ENCODE results near the gene FRS2. TPM values are rescaled to one million over a fixed set of nuclear protein-coding genes. Genes with fewer than 3 reads are reported as not detected.

Gene FRS2
- total RNA-seq, 1 experiment from 2014 or later: 33.7 TPM

DNA sequence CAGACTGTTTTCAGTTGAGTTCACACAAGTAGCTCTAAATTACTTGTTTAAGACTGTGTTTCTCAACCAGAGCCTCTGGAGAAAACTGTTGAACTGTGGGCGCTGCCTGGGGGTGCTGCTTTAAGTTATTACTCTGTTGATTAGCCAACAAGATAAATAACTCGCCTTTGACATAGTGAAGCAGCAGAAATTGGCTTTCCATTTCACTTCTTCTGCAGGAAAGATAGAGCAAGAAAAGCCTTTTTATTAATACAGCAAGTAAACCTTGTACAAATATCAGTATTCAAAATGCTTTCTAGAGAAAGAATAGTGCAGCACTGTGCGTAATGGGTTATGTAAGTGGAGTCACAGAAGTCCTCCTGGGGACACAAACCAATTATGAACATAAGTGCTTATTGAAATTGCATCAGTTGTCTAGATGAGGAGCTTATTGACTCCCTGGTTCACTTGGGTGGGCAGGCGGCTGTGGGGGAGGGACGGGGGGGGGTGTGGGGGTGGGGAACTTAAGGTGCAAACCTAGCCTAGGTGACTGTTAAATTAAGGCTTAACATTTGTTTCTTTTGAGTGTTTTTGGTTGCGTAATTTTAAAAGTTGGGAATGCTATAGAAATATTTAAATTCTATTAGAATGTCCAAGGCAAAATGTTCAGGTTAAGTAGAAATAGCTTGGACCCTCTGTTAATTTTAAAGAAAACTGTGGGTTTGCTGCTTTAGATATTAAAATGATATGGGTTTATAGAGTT, 6.3 kb downstream of the FRS2 start:
- H3K9me3 Mint-ChIP-seq: no peaks in the 10 kb centered on the region
- Histone ChIP-seq H3K79me2 (ENCODE audit: insufficient read depth, low read length) (peaks cover 36% of the 10 kb centered on the region), H3K4me1 (ENCODE audit: insufficient read depth, low read length) (peaks cover 2% of the 10 kb centered on the region; the same call in 1 of the 2 replicates), H2BK12ac (ENCODE audit: insufficient read length, low read depth, low read length) (no peak overlapping the region), H2BK120ac (ENCODE audit: low read depth, low read length, poor library complexity, severe bottlenecking) (no peak overlapping the region), H3K9me3 (ENCODE audit: control insufficient read depth, low read depth, low read length) (no peaks in the 10 kb centered on the region), H3K4ac (ENCODE audit: low read depth, low read length) (no peak overlapping the region), H2BK5ac (ENCODE audit: insufficient read length, low read length) (no peak overlapping the region), H3K23ac (ENCODE audit: insufficient read length, low read depth, low read length) (no peak overlapping the region), H2AFZ (ENCODE audit: low read length) (no peak overlapping the region), H3K79me1 (ENCODE audit: insufficient read depth, low read depth, low read length, poor library complexity, severe bottlenecking) (peaks cover 4% of the 10 kb centered on the region), H3K14ac (ENCODE audit: insufficient read depth, low read length) (no peak overlapping the region), H3K27ac (ENCODE audit: insufficient read length, low read depth, low read length) (no peak overlapping the region), H2AK5ac (ENCODE audit: insufficient read length, low read length) (no peak overlapping the region), H4K20me1 (ENCODE audit: control insufficient read depth, insufficient read depth, insufficient read length) (no peaks in the 10 kb centered on the region), H3K27me3 (ENCODE audit: insufficient read depth, low read length) (no peaks in the 10 kb centered on the region), H3K18ac (ENCODE audit: insufficient read length, low read depth, low read length) (no peak overlapping the region), H3K9ac (ENCODE audit: extremely low read depth, insufficient read length, low read length) (no peak overlapping the region), H3K23me2 (ENCODE audit: insufficient read length, low read depth, low read length, poor library complexity, severe bottlenecking) (no peaks in the 10 kb centered on the region), H4K91ac (ENCODE audit: insufficient read length, low read depth, low read length) (no peak overlapping the region), H4K8ac (replicated peaks; ENCODE audit: insufficient read length, low read depth, low read length) (no peak overlapping the region), H3K56ac (ENCODE audit: insufficient read length, low read depth, low read length) (no peak overlapping the region), H2BK15ac (ENCODE audit: low read depth, low read length) (no peak overlapping the region), H3K4me2 (ENCODE audit: insufficient read depth, insufficient read length, low read length) (no peak overlapping the region), H4K5ac (ENCODE audit: insufficient read length, low read depth, low read length) (no peak overlapping the region), H3T11ph (ENCODE audit: low read length) (no peak overlapping the region), H2BK20ac (ENCODE audit: low read depth, low read length, poor library complexity, severe bottlenecking) (no peak overlapping the region)
- WGBS (ENCODE audit: extremely low coverage, insufficient read length, low lambda C conversion rate): 100% methylated on average over 1 of the region's 6 CpGs
- TF ChIP-seq, protein P1, sequence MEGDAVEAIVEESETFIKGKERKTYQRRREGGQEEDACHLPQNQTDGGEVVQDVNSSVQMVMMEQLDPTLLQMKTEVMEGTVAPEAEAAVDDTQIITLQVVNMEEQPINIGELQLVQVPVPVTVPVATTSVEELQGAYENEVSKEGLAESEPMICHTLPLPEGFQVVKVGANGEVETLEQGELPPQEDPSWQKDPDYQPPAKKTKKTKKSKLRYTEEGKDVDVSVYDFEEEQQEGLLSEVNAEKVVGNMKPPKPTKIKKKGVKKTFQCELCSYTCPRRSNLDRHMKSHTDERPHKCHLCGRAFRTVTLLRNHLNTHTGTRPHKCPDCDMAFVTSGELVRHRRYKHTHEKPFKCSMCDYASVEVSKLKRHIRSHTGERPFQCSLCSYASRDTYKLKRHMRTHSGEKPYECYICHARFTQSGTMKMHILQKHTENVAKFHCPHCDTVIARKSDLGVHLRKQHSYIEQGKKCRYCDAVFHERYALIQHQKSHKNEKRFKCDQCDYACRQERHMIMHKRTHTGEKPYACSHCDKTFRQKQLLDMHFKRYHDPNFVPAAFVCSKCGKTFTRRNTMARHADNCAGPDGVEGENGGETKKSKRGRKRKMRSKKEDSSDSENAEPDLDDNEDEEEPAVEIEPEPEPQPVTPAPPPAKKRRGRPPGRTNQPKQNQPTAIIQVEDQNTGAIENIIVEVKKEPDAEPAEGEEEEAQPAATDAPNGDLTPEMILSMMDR (conservative IDR thresholded peaks at IDR 0.05): no peak
- H3K4me1 Mint-ChIP-seq: peaks cover 41 to 50% of the 10 kb centered on the region in 2 experiments
- no peaks in the 10 kb centered on the region for H3K27me3 Mint-ChIP-seq (ENCODE audit: low read depth)
- peak overlapping the region in 1 of 2 experiments; percentile 22; a peak in 1 of 5 replicates for H3K4me3 Mint-ChIP-seq
- no peak for DNase-seq
- H3K36me3 Mint-ChIP-seq (ENCODE audit: insufficient read depth in 1 of 3, low read depth in 3 of 3): no peaks in the 10 kb centered on the region; a peak in 1 of 7 replicates
- H3K27ac Mint-ChIP-seq: peak overlapping the region in 2 of 3 experiments; percentile 80 to 89; a peak in 4 of 7 replicates
